ENCODE data around the gene ST8SIA4. TPM values are rescaled to one million over a fixed set of nuclear protein-coding genes. Genes with fewer than 3 reads are reported as not detected.

ST8SIA4 gene
- total and polyA plus RNA-seq, 4 donors = 0.35 to 4.1 (median 1.6) TPM

- no peaks in the 10 kb centered on the region for H3K27me3 ChIP-seq (ENCODE audit: control insufficient read depth in 4 of 4, insufficient read depth in 4 of 4, low read length in 3 of 4)
- H3K9me3 ChIP-seq (ENCODE audit: control insufficient read depth in 4 of 4, low read length in 3 of 4) = no peaks in the 10 kb centered on the region
- H3K27ac ChIP-seq (ENCODE audit: low read depth in 1 of 2, low read length in 2 of 2) = no peak overlapping the region
- DNase-seq (ENCODE audit: low spot score) = no peak
- H3K9ac ChIP-seq (ENCODE audit: low read depth in 1 of 2, low read length in 2 of 2) = no peak overlapping the region
- no peaks in the 10 kb centered on the region for H3K4me1 ChIP-seq (ENCODE audit: control insufficient read depth in 4 of 4, insufficient read depth in 4 of 4, low read length in 3 of 4)
- 84% methylated on average over 2 of the region's 2 CpGs for WGBS
- TF ChIP-seq EGR1 (IDR thresholded peaks at IDR 0.05; ENCODE audit: low read depth in 2 of 2) (no peak), FOXA1 (IDR thresholded peaks at IDR 0.05) (no peak), JUND (IDR thresholded peaks at IDR 0.05) (no peak)
- TF ChIP-seq, protein P1, sequence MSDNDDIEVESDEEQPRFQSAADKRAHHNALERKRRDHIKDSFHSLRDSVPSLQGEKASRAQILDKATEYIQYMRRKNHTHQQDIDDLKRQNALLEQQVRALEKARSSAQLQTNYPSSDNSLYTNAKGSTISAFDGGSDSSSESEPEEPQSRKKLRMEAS (IDR thresholded peaks at IDR 0.05) = no peak
- TF ChIP-seq, protein P2, sequence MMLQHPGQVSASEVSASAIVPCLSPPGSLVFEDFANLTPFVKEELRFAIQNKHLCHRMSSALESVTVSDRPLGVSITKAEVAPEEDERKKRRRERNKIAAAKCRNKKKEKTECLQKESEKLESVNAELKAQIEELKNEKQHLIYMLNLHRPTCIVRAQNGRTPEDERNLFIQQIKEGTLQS (IDR thresholded peaks at IDR 0.05) = no peak
- peaks cover 0 to 2% (median 0%) of the 10 kb centered on the region in 4 donors for H3K36me3 ChIP-seq (ENCODE audit: control insufficient read depth in 4 of 4, insufficient read depth in 3 of 4, low read depth in 1 of 4, low read length in 3 of 4)
- H3K4me3 ChIP-seq (ENCODE audit: low read depth in 1 of 3, low read length in 3 of 3) = no peak overlapping the region
Observed at GRCh38 chr5:100834519-100834918, 68.6 kb downstream of the ST8SIA4 start.

- TF ChIP-seq GABPA (IDR thresholded peaks at IDR 0.05 in 1 of 2, conservative IDR thresholded peaks at IDR 0.05 in 1 of 2) = no peak
- TF ChIP-seq RXRA (IDR thresholded peaks at IDR 0.05) = no peak
- TF ChIP-seq SP1 (IDR thresholded peaks at IDR 0.05) = no peak
- TF ChIP-seq, protein P2 (IDR thresholded peaks at IDR 0.05) = no peak
- Histone ChIP-seq H3K9me3 (ENCODE audit: control insufficient read depth in 4 of 4, low read length in 3 of 4) (no peaks in the 10 kb centered on the region), H3K27ac (ENCODE audit: low read depth in 1 of 2, low read length in 2 of 2) (no peak overlapping the region), H3K9ac (ENCODE audit: low read depth in 1 of 2, low read length in 2 of 2) (no peak overlapping the region), H3K4me1 (ENCODE audit: control insufficient read depth in 4 of 4, insufficient read depth in 4 of 4, low read length in 3 of 4) (no peaks in the 10 kb centered on the region), H3K27me3 (ENCODE audit: control insufficient read depth in 4 of 4, insufficient read depth in 4 of 4, low read length in 3 of 4) (no peaks in the 10 kb centered on the region), H3K4me3 (ENCODE audit: low read depth in 1 of 3, low read length in 3 of 3) (no peak overlapping the region), H3K36me3 (ENCODE audit: control insufficient read depth in 4 of 4, insufficient read depth in 3 of 4, low read depth in 1 of 4, low read length in 3 of 4) (peaks cover 0 to 2% (median 0%) of the 10 kb centered on the region in 4 donors)
- WGBS = 76% methylated on average over 6 of the region's 6 CpGs
- DNase-seq (ENCODE audit: low spot score) = no peak
Observed at GRCh38 chr5:100832252-100833230, 70.5 kb downstream of the ST8SIA4 start.

DNA sequence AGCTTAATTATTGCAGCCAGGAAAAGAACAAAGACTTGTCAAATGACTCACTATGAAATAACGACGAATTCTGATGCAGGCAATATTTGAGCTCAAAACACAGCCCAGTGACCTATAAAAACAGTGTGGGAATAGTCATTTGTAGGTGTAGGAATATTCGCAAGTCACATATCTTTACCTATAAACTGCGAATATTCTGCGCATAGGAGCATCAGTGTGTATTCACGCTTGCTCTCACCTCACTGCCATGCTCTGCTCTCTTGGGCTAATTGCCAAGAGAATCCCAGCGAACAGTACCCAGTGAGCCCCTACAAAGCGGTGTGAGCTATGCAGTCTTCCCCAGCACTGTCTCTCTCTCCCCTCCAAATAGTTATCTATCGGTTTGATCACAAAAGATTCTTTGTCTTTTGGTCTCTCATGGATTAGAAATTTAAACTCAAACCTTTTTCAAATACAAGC, 74.2 kb downstream of the ST8SIA4 start:
- DNase-seq (ENCODE audit: low spot score) = no peak
- Histone ChIP-seq H3K27ac (ENCODE audit: low read depth in 1 of 2, low read length in 2 of 2) (no peak overlapping the region), H3K4me3 (ENCODE audit: low read depth in 1 of 3, low read length in 3 of 3) (no peak overlapping the region), H3K27me3 (ENCODE audit: control insufficient read depth in 4 of 4, insufficient read depth in 4 of 4, low read length in 3 of 4) (no peaks in the 10 kb centered on the region), H3K4me1 (ENCODE audit: control insufficient read depth in 4 of 4, insufficient read depth in 4 of 4, low read length in 3 of 4) (no peaks in the 10 kb centered on the region), H3K9me3 (ENCODE audit: control insufficient read depth in 4 of 4, low read length in 3 of 4) (no peaks in the 10 kb centered on the region), H3K36me3 (ENCODE audit: control insufficient read depth in 4 of 4, insufficient read depth in 3 of 4, low read depth in 1 of 4, low read length in 3 of 4) (peaks cover 0 to 2% (median 0%) of the 10 kb centered on the region in 4 donors), H3K9ac (ENCODE audit: low read depth in 1 of 2, low read length in 2 of 2) (no peak overlapping the region)
- WGBS = 84% methylated on average over 9 of the region's 9 CpGs
- TF ChIP-seq HNF4G (IDR thresholded peaks at IDR 0.05) = no peak
- TF ChIP-seq TAF1 (conservative IDR thresholded peaks at IDR 0.05) = no peak
- TF ChIP-seq RXRA (IDR thresholded peaks at IDR 0.05) = no peak
- no peak for TF ChIP-seq YY1 (IDR thresholded peaks at IDR 0.05)
- TF ChIP-seq JUND (IDR thresholded peaks at IDR 0.05) = no peak
- TF ChIP-seq ZBTB33 (IDR thresholded peaks at IDR 0.05) = no peak
- TF ChIP-seq SP1 (IDR thresholded peaks at IDR 0.05) = no peak
- TF ChIP-seq, protein P3, sequence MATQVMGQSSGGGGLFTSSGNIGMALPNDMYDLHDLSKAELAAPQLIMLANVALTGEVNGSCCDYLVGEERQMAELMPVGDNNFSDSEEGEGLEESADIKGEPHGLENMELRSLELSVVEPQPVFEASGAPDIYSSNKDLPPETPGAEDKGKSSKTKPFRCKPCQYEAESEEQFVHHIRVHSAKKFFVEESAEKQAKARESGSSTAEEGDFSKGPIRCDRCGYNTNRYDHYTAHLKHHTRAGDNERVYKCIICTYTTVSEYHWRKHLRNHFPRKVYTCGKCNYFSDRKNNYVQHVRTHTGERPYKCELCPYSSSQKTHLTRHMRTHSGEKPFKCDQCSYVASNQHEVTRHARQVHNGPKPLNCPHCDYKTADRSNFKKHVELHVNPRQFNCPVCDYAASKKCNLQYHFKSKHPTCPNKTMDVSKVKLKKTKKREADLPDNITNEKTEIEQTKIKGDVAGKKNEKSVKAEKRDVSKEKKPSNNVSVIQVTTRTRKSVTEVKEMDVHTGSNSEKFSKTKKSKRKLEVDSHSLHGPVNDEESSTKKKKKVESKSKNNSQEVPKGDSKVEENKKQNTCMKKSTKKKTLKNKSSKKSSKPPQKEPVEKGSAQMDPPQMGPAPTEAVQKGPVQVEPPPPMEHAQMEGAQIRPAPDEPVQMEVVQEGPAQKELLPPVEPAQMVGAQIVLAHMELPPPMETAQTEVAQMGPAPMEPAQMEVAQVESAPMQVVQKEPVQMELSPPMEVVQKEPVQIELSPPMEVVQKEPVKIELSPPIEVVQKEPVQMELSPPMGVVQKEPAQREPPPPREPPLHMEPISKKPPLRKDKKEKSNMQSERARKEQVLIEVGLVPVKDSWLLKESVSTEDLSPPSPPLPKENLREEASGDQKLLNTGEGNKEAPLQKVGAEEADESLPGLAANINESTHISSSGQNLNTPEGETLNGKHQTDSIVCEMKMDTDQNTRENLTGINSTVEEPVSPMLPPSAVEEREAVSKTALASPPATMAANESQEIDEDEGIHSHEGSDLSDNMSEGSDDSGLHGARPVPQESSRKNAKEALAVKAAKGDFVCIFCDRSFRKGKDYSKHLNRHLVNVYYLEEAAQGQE (IDR thresholded peaks at IDR 0.05) = no peak
- no peak for TF ChIP-seq RAD21 (IDR thresholded peaks at IDR 0.05)
- no peak for TF ChIP-seq GABPA (IDR thresholded peaks at IDR 0.05 in 1 of 2, conservative IDR thresholded peaks at IDR 0.05 in 1 of 2)
- TF ChIP-seq, protein P4, sequence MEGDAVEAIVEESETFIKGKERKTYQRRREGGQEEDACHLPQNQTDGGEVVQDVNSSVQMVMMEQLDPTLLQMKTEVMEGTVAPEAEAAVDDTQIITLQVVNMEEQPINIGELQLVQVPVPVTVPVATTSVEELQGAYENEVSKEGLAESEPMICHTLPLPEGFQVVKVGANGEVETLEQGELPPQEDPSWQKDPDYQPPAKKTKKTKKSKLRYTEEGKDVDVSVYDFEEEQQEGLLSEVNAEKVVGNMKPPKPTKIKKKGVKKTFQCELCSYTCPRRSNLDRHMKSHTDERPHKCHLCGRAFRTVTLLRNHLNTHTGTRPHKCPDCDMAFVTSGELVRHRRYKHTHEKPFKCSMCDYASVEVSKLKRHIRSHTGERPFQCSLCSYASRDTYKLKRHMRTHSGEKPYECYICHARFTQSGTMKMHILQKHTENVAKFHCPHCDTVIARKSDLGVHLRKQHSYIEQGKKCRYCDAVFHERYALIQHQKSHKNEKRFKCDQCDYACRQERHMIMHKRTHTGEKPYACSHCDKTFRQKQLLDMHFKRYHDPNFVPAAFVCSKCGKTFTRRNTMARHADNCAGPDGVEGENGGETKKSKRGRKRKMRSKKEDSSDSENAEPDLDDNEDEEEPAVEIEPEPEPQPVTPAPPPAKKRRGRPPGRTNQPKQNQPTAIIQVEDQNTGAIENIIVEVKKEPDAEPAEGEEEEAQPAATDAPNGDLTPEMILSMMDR (IDR thresholded peaks at IDR 0.05; ENCODE audit: low read depth, low read length, missing input control) = no peak
- no peak for TF ChIP-seq NR2F2 (IDR thresholded peaks at IDR 0.05)
- TF ChIP-seq, protein P1 (IDR thresholded peaks at IDR 0.05) = no peak
- no peak for TF ChIP-seq EGR1 (IDR thresholded peaks at IDR 0.05; ENCODE audit: low read depth in 2 of 2)
- no peak for TF ChIP-seq FOXA1 (IDR thresholded peaks at IDR 0.05)
- no peak for TF ChIP-seq HNF4A (conservative IDR thresholded peaks at IDR 0.05)

Measured in liver (tissue), 9 donors.